ENCODE results near the gene CCDC91. TPM values are rescaled to one million over a fixed set of nuclear protein-coding genes. Genes with fewer than 3 reads are reported as not detected.

The CCDC91 gene
- polyA plus RNA-seq (ENCODE audit: insufficient read length): 20.6 TPM

- peak; percentile 67 for DNase-seq (ENCODE audit: low read depth)
These were observed at the start of gene CCDC91 for GRCh38 chr12:28190321-28191050. Gene CCDC91 (plus strand): TSS chr12:28190456. CDS start chr12:28257216, 66,760 bp downstream.

- DNase-seq (ENCODE audit: low read depth): no peak
These were observed 46.2 kb upstream of the CCDC91 start for GRCh38 chr12:28144059-28144458.

GRCh38 chr12:28144532-28144931 lies 45.7 kb upstream of the CCDC91 start:
- no peak for DNase-seq (ENCODE audit: low read depth)

GRCh38 chr12:28145216-28145615 lies 45.0 kb upstream of the CCDC91 start:
- DNase-seq (ENCODE audit: low read depth): no peak

- no peak for DNase-seq (ENCODE audit: low read depth)
These were observed 41.0 kb upstream of the CCDC91 start for GRCh38 chr12:28149279-28149678.

- DNase-seq (ENCODE audit: low read depth): no peak
These were observed 33.9 kb upstream of the CCDC91 start for GRCh38 chr12:28156362-28156761.

GRCh38 chr12:28156804-28157203 lies 33.5 kb upstream of the CCDC91 start:
- DNase-seq (ENCODE audit: low read depth): no peak

- DNase-seq (ENCODE audit: low read depth): no peak
These were observed 31.9 kb upstream of the CCDC91 start for GRCh38 chr12:28158353-28158752.

GRCh38 chr12:28159688-28160087 lies 30.6 kb upstream of the CCDC91 start:
- DNase-seq (ENCODE audit: low read depth): no peak

- DNase-seq (ENCODE audit: low read depth): no peak
These were observed 28.6 kb upstream of the CCDC91 start for GRCh38 chr12:28161697-28162096.

- no peak for DNase-seq (ENCODE audit: low read depth)
These were observed 27.6 kb upstream of the CCDC91 start for GRCh38 chr12:28162697-28163096.

GRCh38 chr12:28164644-28165275 lies 25.5 kb upstream of the CCDC91 start:
- DNase-seq (ENCODE audit: low read depth): no peak

- no peak for DNase-seq (ENCODE audit: low read depth)
These were observed 22.2 kb upstream of the CCDC91 start for GRCh38 chr12:28167981-28168485.

GRCh38 chr12:28171356-28172060 lies 18.7 kb upstream of the CCDC91 start:
- no peak for DNase-seq (ENCODE audit: low read depth)

- DNase-seq (ENCODE audit: low read depth): no peak
These were observed 17.7 kb upstream of the CCDC91 start for GRCh38 chr12:28172434-28173030.

GRCh38 chr12:28173440-28173839 lies 16.8 kb upstream of the CCDC91 start:
- DNase-seq (ENCODE audit: low read depth): no peak

- DNase-seq (ENCODE audit: low read depth): no peak
These were observed 15.1 kb upstream of the CCDC91 start for GRCh38 chr12:28175098-28175589.

GRCh38 chr12:28176295-28176694 lies 14.0 kb upstream of the CCDC91 start:
- no peak for DNase-seq (ENCODE audit: low read depth)

- DNase-seq (ENCODE audit: low read depth): no peak
These were observed 12.8 kb upstream of the CCDC91 start for GRCh38 chr12:28177461-28177860.

GRCh38 chr12:28177905-28178304 lies 12.4 kb upstream of the CCDC91 start:
- DNase-seq (ENCODE audit: low read depth): no peak

GRCh38 chr12:28178775-28179174 lies 11.5 kb upstream of the CCDC91 start:
- DNase-seq (ENCODE audit: low read depth): no peak

GRCh38 chr12:28180786-28181185 lies 9.5 kb upstream of the CCDC91 start:
- no peak for DNase-seq (ENCODE audit: low read depth)
